ENCODE data around the gene UXT. TPM values are rescaled to one million over a fixed set of nuclear protein-coding genes. Genes with fewer than 3 reads are reported as not detected.

UXT gene
- total RNA-seq, 3 donors from 2014 or later (not counting 1 experiment from before 2014, with no cell fraction given) = 88.2 to 102 (median 95.4) TPM

DNA sequence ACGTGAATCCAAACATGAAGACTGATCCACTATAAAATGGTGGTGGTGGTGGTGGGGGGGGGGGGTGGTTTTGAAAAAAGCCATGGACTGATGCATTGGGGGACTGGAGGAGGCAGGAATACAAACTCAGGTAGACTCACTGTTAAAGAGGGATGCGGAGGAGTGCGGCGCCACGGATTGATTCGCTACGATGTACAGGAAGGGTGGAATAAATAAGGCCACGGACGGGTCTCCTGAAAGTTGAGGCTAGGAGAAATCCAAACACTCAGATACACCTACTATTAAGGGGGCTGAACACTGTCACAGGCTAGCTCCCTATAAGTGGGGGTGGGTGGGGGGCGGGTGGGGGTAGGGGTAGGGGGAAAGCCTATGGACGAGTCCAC lies 9.2 kb downstream of the UXT start:
- peaks cover 22% of the 10 kb centered on the region for H3K4me1 ChIP-seq (ENCODE audit: control insufficient read depth, insufficient read depth, low read length)
- Mint-ChIP-seq H3K27ac (peak overlapping the region in 1 of 2 donors; percentile 85), H3K27me3 (ENCODE audit: low read depth in 2 of 2) (no peaks in the 10 kb centered on the region), H3K36me3 (no peaks in the 10 kb centered on the region), H3K9me3 (no peaks in the 10 kb centered on the region), H3K4me3 (peak overlapping the region; percentile 88), H3K4me1 (peaks cover 15 to 26% of the 10 kb centered on the region in 2 donors)
- H3K4me3 ChIP-seq (ENCODE audit: low read length) = peak overlapping the region; percentile 56
- no peak for DNase-seq
- H3K27me3 ChIP-seq (ENCODE audit: control insufficient read depth, insufficient read depth, low read length) = no peaks in the 10 kb centered on the region
- H3K9me3 ChIP-seq (ENCODE audit: control insufficient read depth, insufficient read depth, low read length) = no peaks in the 10 kb centered on the region
- no peak overlapping the region for H3K27ac ChIP-seq (ENCODE audit: low read length)
- intact Hi-C loops (cut with micrococcal nuclease) = loop anchor here (2.0 to 10.0 kb wide), 3 partner anchors 15 to 435 kb away; partner anchors contain the start of gene CDK16
- H3K36me3 ChIP-seq (ENCODE audit: control insufficient read depth, insufficient read depth, low read length) = peaks cover 5% of the 10 kb centered on the region
- ATAC-seq = no peak
- TF ChIP-seq, protein P1, sequence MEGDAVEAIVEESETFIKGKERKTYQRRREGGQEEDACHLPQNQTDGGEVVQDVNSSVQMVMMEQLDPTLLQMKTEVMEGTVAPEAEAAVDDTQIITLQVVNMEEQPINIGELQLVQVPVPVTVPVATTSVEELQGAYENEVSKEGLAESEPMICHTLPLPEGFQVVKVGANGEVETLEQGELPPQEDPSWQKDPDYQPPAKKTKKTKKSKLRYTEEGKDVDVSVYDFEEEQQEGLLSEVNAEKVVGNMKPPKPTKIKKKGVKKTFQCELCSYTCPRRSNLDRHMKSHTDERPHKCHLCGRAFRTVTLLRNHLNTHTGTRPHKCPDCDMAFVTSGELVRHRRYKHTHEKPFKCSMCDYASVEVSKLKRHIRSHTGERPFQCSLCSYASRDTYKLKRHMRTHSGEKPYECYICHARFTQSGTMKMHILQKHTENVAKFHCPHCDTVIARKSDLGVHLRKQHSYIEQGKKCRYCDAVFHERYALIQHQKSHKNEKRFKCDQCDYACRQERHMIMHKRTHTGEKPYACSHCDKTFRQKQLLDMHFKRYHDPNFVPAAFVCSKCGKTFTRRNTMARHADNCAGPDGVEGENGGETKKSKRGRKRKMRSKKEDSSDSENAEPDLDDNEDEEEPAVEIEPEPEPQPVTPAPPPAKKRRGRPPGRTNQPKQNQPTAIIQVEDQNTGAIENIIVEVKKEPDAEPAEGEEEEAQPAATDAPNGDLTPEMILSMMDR (IDR thresholded peaks at IDR 0.05) = no peak
- WGBS (ENCODE audit: insufficient coverage) = 5% methylated on average over 2 of the region's 11 CpGs

- peak overlapping the region in 1 of 2 donors; percentile 85 for H3K27ac Mint-ChIP-seq
Observed at GRCh38 chrX:47649271-47649670, 9.7 kb downstream of the UXT start.

GRCh38 chrX:47648376-47648775 lies 10.6 kb downstream of the UXT start:
- H3K9me3 ChIP-seq (ENCODE audit: control insufficient read depth, insufficient read depth, low read length) = no peaks in the 10 kb centered on the region
- H3K36me3 Mint-ChIP-seq = no peaks in the 10 kb centered on the region
- intact Hi-C loops (cut with micrococcal nuclease) = no loop called here
- H3K4me3 ChIP-seq (ENCODE audit: low read length) = no peak overlapping the region
- peaks cover 22% of the 10 kb centered on the region for H3K4me1 ChIP-seq (ENCODE audit: control insufficient read depth, insufficient read depth, low read length)
- H3K36me3 ChIP-seq (ENCODE audit: control insufficient read depth, insufficient read depth, low read length) = peaks cover 4% of the 10 kb centered on the region
- H3K27me3 Mint-ChIP-seq (ENCODE audit: low read depth in 2 of 2) = no peaks in the 10 kb centered on the region
- no peak overlapping the region for H3K27ac Mint-ChIP-seq
- ATAC-seq (no peak), DNase-seq (no peak)
- TF ChIP-seq, protein P1 (IDR thresholded peaks at IDR 0.05) = no peak
- peaks cover 15 to 33% of the 10 kb centered on the region in 2 donors for H3K4me1 Mint-ChIP-seq
- no peaks in the 10 kb centered on the region for H3K9me3 Mint-ChIP-seq
- no peak overlapping the region for H3K27ac ChIP-seq (ENCODE audit: low read length)
- no peaks in the 10 kb centered on the region for H3K27me3 ChIP-seq (ENCODE audit: control insufficient read depth, insufficient read depth, low read length)
- peak overlapping the region; percentile 26 for H3K4me3 Mint-ChIP-seq
- WGBS (ENCODE audit: insufficient coverage) = 100% methylated on average over 1 of the region's 2 CpGs

More at GRCh38 chrX:47649271-47649670, 9.7 kb downstream of the UXT start:
- Histone ChIP-seq H3K9me3 (ENCODE audit: control insufficient read depth, insufficient read depth, low read length) (no peaks in the 10 kb centered on the region), H3K27ac (ENCODE audit: low read length) (no peak overlapping the region), H3K36me3 (ENCODE audit: control insufficient read depth, insufficient read depth, low read length) (peaks cover 5% of the 10 kb centered on the region), H3K4me1 (ENCODE audit: control insufficient read depth, insufficient read depth, low read length) (peaks cover 22% of the 10 kb centered on the region), H3K4me3 (ENCODE audit: low read length) (no peak overlapping the region), H3K27me3 (ENCODE audit: control insufficient read depth, insufficient read depth, low read length) (no peaks in the 10 kb centered on the region)
- H3K36me3 Mint-ChIP-seq = no peaks in the 10 kb centered on the region
- DNase-seq (no peak), ATAC-seq (no peak)
- H3K27me3 Mint-ChIP-seq (ENCODE audit: low read depth in 2 of 2) = no peaks in the 10 kb centered on the region
- intact Hi-C loops (cut with micrococcal nuclease) = no loop called here
- peak overlapping the region; percentile 66 for H3K4me3 Mint-ChIP-seq
- H3K9me3 Mint-ChIP-seq = no peaks in the 10 kb centered on the region
- peaks cover 15 to 31% of the 10 kb centered on the region in 2 donors for H3K4me1 Mint-ChIP-seq
- 41% methylated on average over 4 of the region's 8 CpGs for WGBS (ENCODE audit: insufficient coverage)
- TF ChIP-seq, protein P1 (IDR thresholded peaks at IDR 0.05) = no peak

GRCh38 chrX:47646636-47647035 lies 12.3 kb downstream of the UXT start:
- H3K9me3 ChIP-seq (ENCODE audit: control insufficient read depth, insufficient read depth, low read length) = no peaks in the 10 kb centered on the region
- TF ChIP-seq, protein P1 (IDR thresholded peaks at IDR 0.05) = no peak
- no peaks in the 10 kb centered on the region for H3K36me3 ChIP-seq (ENCODE audit: control insufficient read depth, insufficient read depth, low read length)
- intact Hi-C loops (cut with micrococcal nuclease) = no loop called here
- no peak overlapping the region for H3K4me3 ChIP-seq (ENCODE audit: low read length)
- no peaks in the 10 kb centered on the region for H3K36me3 Mint-ChIP-seq
- ATAC-seq (no peak), DNase-seq (no peak)
- no peak overlapping the region for H3K27ac ChIP-seq (ENCODE audit: low read length)
- no peaks in the 10 kb centered on the region for H3K27me3 ChIP-seq (ENCODE audit: control insufficient read depth, insufficient read depth, low read length)
- H3K4me1 ChIP-seq (ENCODE audit: control insufficient read depth, insufficient read depth, low read length) = peaks cover 22% of the 10 kb centered on the region
- H3K4me3 Mint-ChIP-seq = no peak overlapping the region
- no peaks in the 10 kb centered on the region for H3K9me3 Mint-ChIP-seq
- no peak overlapping the region for H3K27ac Mint-ChIP-seq
- peaks cover 15 to 33% of the 10 kb centered on the region in 2 donors for H3K4me1 Mint-ChIP-seq
- no peaks in the 10 kb centered on the region for H3K27me3 Mint-ChIP-seq (ENCODE audit: low read depth in 2 of 2)
- 98% methylated on average over 5 of the region's 6 CpGs for WGBS (ENCODE audit: insufficient coverage)

Data from natural killer cell (primary cell).